Spleen (tissue), 11 donors: ENCODE results near the gene PRKCA. TPM values are rescaled to one million over a fixed set of nuclear protein-coding genes. Genes with fewer than 3 reads are reported as not detected.

ENCODE experiments used
- DNase-seq: peaks from one replicate; pipeline ENCODE4 v3.0.0-alpha.2; 2020
- H3K27ac ChIP-seq, 8 donors: fragments of 200-600 bp; sonication (generic) in 7 of 8; 1 replicate in 4 of 8; 2 replicates in 4 of 8; pipeline versions ENCODE4 v1.5.0 to v1.8.0; 2016 to 2021; ENCODE audit warnings: inconsistent platforms in 4 of 8, mild to moderate bottlenecking in 4 of 8, moderate library complexity in 1 of 8
- H3K27me3 ChIP-seq, 7 donors: fragments of 200-600 bp; sonication (generic) in 6 of 7; replicated peaks in 1 of 7; 1 replicate in 4 of 7; 2 replicates in 3 of 7; pipeline versions ENCODE4 v1.5.0 to v1.8.0; 2016 to 2021; ENCODE audit warnings: inconsistent platforms in 3 of 7, mild to moderate bottlenecking in 1 of 7
- H3K36me3 ChIP-seq, 6 donors: fragments of 200-600 bp; sonication (generic) in 5 of 6; 1 replicate in 4 of 6; 2 replicates in 2 of 6; pipeline versions ENCODE4 v1.5.0 to v1.8.0; 2016 to 2021; ENCODE audit warnings: inconsistent platforms in 2 of 6
- H3K4me1 ChIP-seq, 6 donors: fragments of 200-600 bp; sonication (generic) in 5 of 6; 1 replicate in 3 of 6; 2 replicates in 3 of 6; pipeline versions ENCODE4 v1.5.0 to v1.8.0; 2016 to 2021; ENCODE audit warnings: inconsistent platforms in 3 of 6
- H3K4me3 ChIP-seq, 8 donors: fragments of 200-600 bp; sonication (generic) in 7 of 8; 1 replicate in 4 of 8; 2 replicates in 4 of 8; pipeline versions ENCODE4 v1.5.0 to v1.8.0; 2016 to 2021; ENCODE audit warnings: inconsistent platforms in 4 of 8, mild to moderate bottlenecking in 4 of 8, moderate library complexity in 2 of 8
- H3K9me3 ChIP-seq, 8 donors: fragments of 200-600 bp; sonication (generic) in 7 of 8; 1 replicate in 4 of 8; 2 replicates in 4 of 8; pipeline versions ENCODE4 v1.5.0 to v1.8.0; 2016 to 2021; ENCODE audit warnings: inconsistent platforms in 4 of 8
- CTCF ChIP-seq, 11 experiments: fragments of 200-600 bp in 7 of 11; fragments of 450-650 bp in 4 of 11; sonication (generic) in 4 of 11; IDR thresholded peaks in 8 of 11; conservative IDR thresholded peaks in 3 of 11; 1 replicate in 7 of 11; 2 replicates in 4 of 11; pipeline versions ENCODE4 v1.4.0 to v1.8.0; 2016 to 2021; ENCODE audit warnings: antibody characterized with exemption in 11 of 11, inconsistent platforms in 4 of 11, mild to moderate bottlenecking in 1 of 11
- POLR2A ChIP-seq, 3 donors: fragments of 450-650 bp; IDR thresholded peaks; one replicate each; pipeline ENCODE4 v1.5.1; 2017; ENCODE audit warnings: antibody characterized with exemption in 3 of 3, mild to moderate bottlenecking in 1 of 3
- POLR2AphosphoS5 ChIP-seq, 3 donors: sonication (generic); formaldehyde crosslinking; IDR thresholded peaks; one replicate each; pipeline ENCODE4 v1.5.1; 2017; ENCODE audit warnings: antibody characterized with exemption in 3 of 3
- WGBS, 5 donors: extraction: QIAGEN DNeasy Blood & Tissue Kit in 3 of 5; methylation state at CpG; one replicate each; pipeline versions ENCODE4 v1.1.5 to v1.1.7; 2013 to 2018; 5-methylcytosine and 5-hydroxymethylcytosine counted together
- intact Hi-C: fragments of 100-400 bp; cut with DNase I; formaldehyde crosslinking; loops from one replicate; pipeline ENCODE4 v1.15.0; 2023; ENCODE audit warnings: low total_unique reads
- polyA plus RNA-seq, 3 donors: library from polyadenylated mRNA; stranded (reverse); fragments of 200-250 nt; gene quantifications; one replicate each; pipeline ENCODE4 v1.2.1, GENCODE V29; 2013
- total RNA-seq, 7 donors: library from RNA; depleted of rRNA in 3 of 7; stranded (reverse); fragments of >200 nt in 3 of 7; fragmentation: NEBNext Ultra II Directional in 4 of 7; extraction: Animal tissue kit (Norgen Biotek cat#: 25700) in 4 of 7; gene quantifications; one replicate each; pipeline versions ENCODE4 v1.1.0 to v1.2.1, GENCODE V29; 2016 to 2021
- donor health status: healthy with polysubstance abuse.
- donor health status: DM: no; HTN: no; CAD: no; lungs with moderate emphysema.
- donor health status: DM: no; HTN: no; CAD: no.
- donor health status: Bipolar disorder and iron deficiency.
- donor health status: healthy.
- donor health status: DM: no; HTN: no; CAD: no.
- donor health status: DM: yes; HTN: yes; CAD: no.

PRKCA gene
- total and polyA plus RNA-seq, 10 donors: 1.7 to 59.7 (median 31.2) TPM

- H3K27me3 ChIP-seq: no peaks in the 10 kb centered on the region
- TF ChIP-seq CTCF (IDR thresholded peaks at IDR 0.05 in 8 of 11, conservative IDR thresholded peaks at IDR 0.05 in 3 of 11) (no peak), POLR2AphosphoS5 (IDR thresholded peaks at IDR 0.05) (no peak), POLR2A (IDR thresholded peaks at IDR 0.05) (no peak)
- no peaks in the 10 kb centered on the region for H3K9me3 ChIP-seq
- H3K4me1 ChIP-seq: no peaks in the 10 kb centered on the region
- 87 to 97% (median 92%) methylated on average over 11 of the region's 11 CpGs for WGBS, 5 donors
- H3K27ac ChIP-seq: no peak overlapping the region
- H3K36me3 ChIP-seq: peaks cover 0 to 79% (median 5%) of the 10 kb centered on the region in 6 donors
- no peak for DNase-seq
- intact Hi-C loops: no loop called here
- no peak overlapping the region for H3K4me3 ChIP-seq
Observed at GRCh38 chr17:66750781-66751543, 448.5 kb downstream of the PRKCA start.

- no peak for TF ChIP-seq CTCF (IDR thresholded peaks at IDR 0.05 in 8 of 11, conservative IDR thresholded peaks at IDR 0.05 in 3 of 11)
- no peak for TF ChIP-seq POLR2A (IDR thresholded peaks at IDR 0.05)
- TF ChIP-seq POLR2AphosphoS5 (IDR thresholded peaks at IDR 0.05): no peak
- 87 to 98% (median 93%) methylated on average over 3 of the region's 3 CpGs for WGBS, 5 donors
- intact Hi-C loops: no loop called here
- Histone ChIP-seq H3K27me3 (no peaks in the 10 kb centered on the region), H3K4me3 (no peak overlapping the region), H3K27ac (no peak overlapping the region), H3K9me3 (no peaks in the 10 kb centered on the region), H3K36me3 (peaks cover 0 to 75% (median 5%) of the 10 kb centered on the region in 6 donors), H3K4me1 (no peaks in the 10 kb centered on the region)
- DNase-seq: no peak
Observed at GRCh38 chr17:66751771-66752170, 449.4 kb downstream of the PRKCA start.

- Histone ChIP-seq H3K4me1 (no peaks in the 10 kb centered on the region), H3K27ac (no peak overlapping the region), H3K4me3 (no peak overlapping the region), H3K9me3 (no peaks in the 10 kb centered on the region), H3K36me3 (peaks cover 0 to 68% (median 5%) of the 10 kb centered on the region in 6 donors), H3K27me3 (no peaks in the 10 kb centered on the region)
- WGBS, 5 donors: 60 to 80% (median 73%) methylated on average over 3 of the region's 3 CpGs
- TF ChIP-seq CTCF (IDR thresholded peaks at IDR 0.05 in 8 of 11, conservative IDR thresholded peaks at IDR 0.05 in 3 of 11) (no peak), POLR2A (IDR thresholded peaks at IDR 0.05) (no peak), POLR2AphosphoS5 (IDR thresholded peaks at IDR 0.05) (no peak)
- intact Hi-C loops: no loop called here
- DNase-seq: no peak
Observed at GRCh38 chr17:66752411-66752810, 450.0 kb downstream of the PRKCA start.

- WGBS, 5 donors: 86 to 94% (median 89%) methylated on average over 11 of the region's 11 CpGs
- Histone ChIP-seq H3K36me3 (peaks cover 0 to 61% (median 5%) of the 10 kb centered on the region in 6 donors), H3K4me3 (no peak overlapping the region), H3K27me3 (no peaks in the 10 kb centered on the region), H3K27ac (no peak overlapping the region), H3K4me1 (no peaks in the 10 kb centered on the region), H3K9me3 (no peaks in the 10 kb centered on the region)
- no peak for TF ChIP-seq POLR2AphosphoS5 (IDR thresholded peaks at IDR 0.05)
- TF ChIP-seq CTCF (IDR thresholded peaks at IDR 0.05 in 8 of 11, conservative IDR thresholded peaks at IDR 0.05 in 3 of 11): no peak
- TF ChIP-seq POLR2A (IDR thresholded peaks at IDR 0.05): no peak
- intact Hi-C loops: no loop called here
- no peak for DNase-seq
Observed at GRCh38 chr17:66753126-66753920, 450.9 kb downstream of the PRKCA start.
